Measurements from ENCODE around the gene GRID1.

Gene GRID1

GRCh38 chr10:86164960-86165630 is 201.5 kb downstream of the GRID1 start:
- no peaks in the 10 kb centered on the region for H3K4me1 ChIP-seq (ENCODE audit: control insufficient read depth, insufficient read depth, low read length)

GRCh38 chr10:86164174-86164774 is 202.3 kb downstream of the GRID1 start:
- H3K36me3 ChIP-seq (ENCODE audit: control insufficient read depth in 2 of 2, insufficient read depth in 1 of 2, low read length in 2 of 2): no peaks in the 10 kb centered on the region
- ChIA-PET CTCF (interaction anchor here (0.6 to 1.2 kb wide), 2 partner anchors 60 to 1443 kb away, joined by 3 to 4 read pairs; no protein-coding TSS in a partner anchor), POLR2A (no interaction called here)
- no peaks in the 10 kb centered on the region for H3K9me3 ChIP-seq (ENCODE audit: control insufficient read depth, insufficient read depth, low read depth, low read length)
- H3K4me3 ChIP-seq (ENCODE audit: low read depth, low read length): no peak overlapping the region
- H3K4me1 ChIP-seq (ENCODE audit: control insufficient read depth, insufficient read depth, low read length): no peaks in the 10 kb centered on the region
- no peak overlapping the region for H3K27ac ChIP-seq (ENCODE audit: extremely low read depth, low read depth, low read length)
- no peak for TF ChIP-seq ZNF624 (tag by site-specific recombination; IDR thresholded peaks at IDR 0.05)
- no peak for TF ChIP-seq ZNF548 (tag by site-specific recombination; IDR thresholded peaks at IDR 0.05)
- TF ChIP-seq ZBTB20 (tag by site-specific recombination; IDR thresholded peaks at IDR 0.05): no peak
- TF ChIP-seq ZNF302 (tag by site-specific recombination; IDR thresholded peaks at IDR 0.05; ENCODE audit: low read depth): no peak
- no peak for TF ChIP-seq KLF7 (tag by site-specific recombination; IDR thresholded peaks at IDR 0.05; ENCODE audit: borderline replicate concordance)
- TF ChIP-seq ZNF112 (tag by site-specific recombination; IDR thresholded peaks at IDR 0.05): no peak
- TF ChIP-seq, protein P1, sequence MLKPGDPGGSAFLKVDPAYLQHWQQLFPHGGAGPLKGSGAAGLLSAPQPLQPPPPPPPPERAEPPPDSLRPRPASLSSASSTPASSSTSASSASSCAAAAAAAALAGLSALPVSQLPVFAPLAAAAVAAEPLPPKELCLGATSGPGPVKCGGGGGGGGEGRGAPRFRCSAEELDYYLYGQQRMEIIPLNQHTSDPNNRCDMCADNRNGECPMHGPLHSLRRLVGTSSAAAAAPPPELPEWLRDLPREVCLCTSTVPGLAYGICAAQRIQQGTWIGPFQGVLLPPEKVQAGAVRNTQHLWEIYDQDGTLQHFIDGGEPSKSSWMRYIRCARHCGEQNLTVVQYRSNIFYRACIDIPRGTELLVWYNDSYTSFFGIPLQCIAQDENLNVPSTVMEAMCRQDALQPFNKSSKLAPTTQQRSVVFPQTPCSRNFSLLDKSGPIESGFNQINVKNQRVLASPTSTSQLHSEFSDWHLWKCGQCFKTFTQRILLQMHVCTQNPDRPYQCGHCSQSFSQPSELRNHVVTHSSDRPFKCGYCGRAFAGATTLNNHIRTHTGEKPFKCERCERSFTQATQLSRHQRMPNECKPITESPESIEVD (tag by site-specific recombination; IDR thresholded peaks at IDR 0.05): no peak
- TF ChIP-seq ZFP3 (tag by site-specific recombination; IDR thresholded peaks at IDR 0.05; ENCODE audit: low read depth): no peak
- no peak for TF ChIP-seq ZNF621 (tag by site-specific recombination; IDR thresholded peaks at IDR 0.05)
- no peak for TF ChIP-seq BCL11A (tag by site-specific recombination; IDR thresholded peaks at IDR 0.05; ENCODE audit: low read depth)
- TF ChIP-seq ZNF140 (tag by site-specific recombination; IDR thresholded peaks at IDR 0.05): no peak
- TF ChIP-seq ZBTB1 (tag by site-specific recombination; IDR thresholded peaks at IDR 0.05): no peak
- TF ChIP-seq ZFP69B (tag by site-specific recombination; IDR thresholded peaks at IDR 0.05): no peak

More at GRCh38 chr10:86164960-86165630, 201.5 kb downstream of the GRID1 start:
- ChIA-PET POLR2A (no interaction called here), CTCF (no interaction called here)
- H3K36me3 ChIP-seq (ENCODE audit: control insufficient read depth in 2 of 2, insufficient read depth in 1 of 2, low read length in 2 of 2): no peaks in the 10 kb centered on the region
- H3K9me3 ChIP-seq (ENCODE audit: control insufficient read depth, insufficient read depth, low read depth, low read length): no peaks in the 10 kb centered on the region
- no peak overlapping the region for H3K27ac ChIP-seq (ENCODE audit: extremely low read depth, low read depth, low read length)
- H3K4me3 ChIP-seq (ENCODE audit: low read depth, low read length): no peak overlapping the region
- TF ChIP-seq ZIC2 (tag by site-specific recombination; IDR thresholded peaks at IDR 0.05) (peak; percentile 62), ZBTB17 (tag by site-specific recombination; IDR thresholded peaks at IDR 0.05) (peak; percentile 50; the same call in 1 of the 2 replicates), ZNF23 (tag by site-specific recombination; IDR thresholded peaks at IDR 0.05; ENCODE audit: borderline replicate concordance) (no peak)

GRCh38 chr10:86163522-86164173 is 202.9 kb downstream of the GRID1 start:
- Histone ChIP-seq H3K36me3 (ENCODE audit: control insufficient read depth in 2 of 2, insufficient read depth in 1 of 2, low read length in 2 of 2) (no peaks in the 10 kb centered on the region), H3K4me1 (ENCODE audit: control insufficient read depth, insufficient read depth, low read length) (no peaks in the 10 kb centered on the region), H3K27ac (ENCODE audit: extremely low read depth, low read depth, low read length) (no peak overlapping the region), H3K4me3 (ENCODE audit: low read depth, low read length) (no peak overlapping the region), H3K9me3 (ENCODE audit: control insufficient read depth, insufficient read depth, low read depth, low read length) (no peaks in the 10 kb centered on the region)
- ChIA-PET POLR2A (no interaction called here), CTCF (interaction anchor here (0.6 to 1.2 kb wide), 3 partner anchors 38 to 1442 kb away, joined by 3 to 4 read pairs (median 4); no protein-coding TSS in a partner anchor)
- TF ChIP-seq, protein P2, sequence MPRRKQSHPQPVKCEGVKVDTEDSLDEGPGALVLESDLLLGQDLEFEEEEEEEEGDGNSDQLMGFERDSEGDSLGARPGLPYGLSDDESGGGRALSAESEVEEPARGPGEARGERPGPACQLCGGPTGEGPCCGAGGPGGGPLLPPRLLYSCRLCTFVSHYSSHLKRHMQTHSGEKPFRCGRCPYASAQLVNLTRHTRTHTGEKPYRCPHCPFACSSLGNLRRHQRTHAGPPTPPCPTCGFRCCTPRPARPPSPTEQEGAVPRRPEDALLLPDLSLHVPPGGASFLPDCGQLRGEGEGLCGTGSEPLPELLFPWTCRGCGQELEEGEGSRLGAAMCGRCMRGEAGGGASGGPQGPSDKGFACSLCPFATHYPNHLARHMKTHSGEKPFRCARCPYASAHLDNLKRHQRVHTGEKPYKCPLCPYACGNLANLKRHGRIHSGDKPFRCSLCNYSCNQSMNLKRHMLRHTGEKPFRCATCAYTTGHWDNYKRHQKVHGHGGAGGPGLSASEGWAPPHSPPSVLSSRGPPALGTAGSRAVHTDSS (tag by site-specific recombination; IDR thresholded peaks at IDR 0.05): peak; percentile 45; the same call in 1 of the 2 replicates
- TF ChIP-seq, protein P1 (tag by site-specific recombination; IDR thresholded peaks at IDR 0.05): no peak
- peak; percentile 52; the same call in 1 of the 2 replicates for TF ChIP-seq EGR2 (tag by site-specific recombination; IDR thresholded peaks at IDR 0.05; ENCODE audit: low read depth)
- no peak for TF ChIP-seq SCRT1 (tag by site-specific recombination; IDR thresholded peaks at IDR 0.05; ENCODE audit: borderline replicate concordance)
- 0 out of 2 replicates have a peak, but pooled peaks have one; percentile 20 for TF ChIP-seq ZFHX2 (tag by site-specific recombination; conservative IDR thresholded peaks at IDR 0.05)
